Aorta (tissue), 4 donors: Measurements from ENCODE around the gene SEPTIN11. TPM values are rescaled to one million over a fixed set of nuclear protein-coding genes. Genes with fewer than 3 reads are reported as not detected.

Source experiments
- polyA plus RNA-seq, 2 donors: library from polyadenylated mRNA; stranded (reverse); fragments of 200-250 nt; gene quantifications; one replicate each; pipeline ENCODE4 v1.2.3, GENCODE V29; 2013
- total RNA-seq, 2 donors: library from RNA; stranded (reverse); fragmentation: NEBNext Ultra II Directional; extraction: Animal tissue kit (Norgen Biotek cat#: 25700); gene quantifications; one replicate each; pipeline ENCODE4 v1.2.1, GENCODE V29; 2021
- donor health status: healthy with polysubstance abuse.
- donor health status: Bipolar disorder and iron deficiency.
- donor health status: DM: no; HTN: no; CAD: no.
- donor health status: DM: yes; HTN: yes; CAD: no.

The SEPTIN11 gene
- total and polyA plus RNA-seq, 4 donors = 39.6 to 120 (median 98.2) TPM

Other genes with a start within 250 kb of the SEPTIN11 start
- under 1 TPM in 1 of 2 donors, not detected in 1; 0.32 TPM for gene SOWAHB, start 51.6 kb upstream of the SEPTIN11 start, total RNA-seq
- gene SOWAHB, start 51.6 kb upstream of the SEPTIN11 start, polyA plus RNA-seq = under 1 TPM; 0.26 to 0.88 TPM
- gene CCNI, start 126.2 kb downstream of the SEPTIN11 start, total RNA-seq = 100 to 1,000 TPM; 384 to 436 TPM
- 100 to 1,000 TPM; 297 to 633 TPM for gene CCNI, start 126.2 kb downstream of the SEPTIN11 start, polyA plus RNA-seq
- 10 to 100 TPM; 54.2 to 57.5 TPM for gene CCNG2, start 207.5 kb downstream of the SEPTIN11 start, total RNA-seq
- gene CCNG2, start 207.5 kb downstream of the SEPTIN11 start, polyA plus RNA-seq = 10 to 100 TPM; 28.8 to 30.9 TPM